HEK293T (cell line): ENCODE measurements around the gene LMX1B.

ENCODE experiments used
- ARNT ChIP-seq: fragments of 450-650 bp; IDR thresholded peaks from 2 replicates; pipeline ENCODE4 v1.6.1; 2017; ENCODE audit warnings: mild to moderate bottlenecking
- BHLHE40 ChIP-seq: fragments of 450-650 bp; IDR thresholded peaks from 2 replicates; pipeline ENCODE4 v1.6.1; 2016; ENCODE audit warnings: mild to moderate bottlenecking, moderate library complexity, borderline replicate concordance
- CTBP1 ChIP-seq: fragments of 450-650 bp; IDR thresholded peaks from 2 replicates; pipeline ENCODE4 v1.6.1; 2016; ENCODE audit warnings: borderline replicate concordance
- ELF4 ChIP-seq: fragments of 450-650 bp; IDR thresholded peaks from 2 replicates; pipeline ENCODE4 v1.6.1; 2017; ENCODE audit warnings: antibody characterized with exemption
- FOXA1 ChIP-seq: fragments of 450-650 bp; IDR thresholded peaks from 2 replicates; pipeline ENCODE4 v1.6.1; 2016; ENCODE audit warnings: mild to moderate bottlenecking
- FOXK2 ChIP-seq: fragments of 450-650 bp; IDR thresholded peaks from 2 replicates; pipeline ENCODE4 v1.6.1; 2016; ENCODE audit warnings: mild to moderate bottlenecking
- FOXM1 ChIP-seq: fragments of 450-650 bp; IDR thresholded peaks from 2 replicates; pipeline ENCODE4 v1.6.1; 2017; ENCODE audit warnings: mild to moderate bottlenecking, borderline replicate concordance
- HDGF ChIP-seq: fragments of 450-650 bp; IDR thresholded peaks from 2 replicates; pipeline ENCODE4 v1.6.1; 2017; ENCODE audit warnings: antibody characterized with exemption, borderline replicate concordance
- NFRKB ChIP-seq: fragments of 450-650 bp; IDR thresholded peaks from 2 replicates; pipeline ENCODE4 v1.6.1; 2016; ENCODE audit warnings: mild to moderate bottlenecking, moderate library complexity
- PKNOX1 ChIP-seq: fragments of 450-650 bp; IDR thresholded peaks from 2 replicates; pipeline ENCODE4 v1.6.1; 2016
- SP1 ChIP-seq: fragments of 450-650 bp; IDR thresholded peaks from 2 replicates; pipeline ENCODE4 v1.6.1; 2017
- SUZ12 ChIP-seq: fragments of 450-650 bp; IDR thresholded peaks from 2 replicates; pipeline ENCODE4 v1.6.1; 2016; ENCODE audit warnings: mild to moderate bottlenecking
- TARDBP ChIP-seq: fragments of 450-650 bp; IDR thresholded peaks from 2 replicates; pipeline ENCODE4 v1.6.1; 2016
- ZNF384 ChIP-seq: fragments of 450-650 bp; IDR thresholded peaks from 2 replicates; pipeline ENCODE4 v1.6.1; 2016

- TF ChIP-seq SUZ12, result no peak
- no peak for TF ChIP-seq FOXA1
- TF ChIP-seq ELF4, result no peak
- no peak for TF ChIP-seq FOXK2
- no peak for TF ChIP-seq BHLHE40
- TF ChIP-seq CTBP1, result no peak
- no peak for TF ChIP-seq ZNF384
- no peak for TF ChIP-seq TARDBP
- TF ChIP-seq ARNT, result no peak
- no peak for TF ChIP-seq FOXM1
- no peak for TF ChIP-seq SP1
- no peak for TF ChIP-seq NFRKB
- no peak for TF ChIP-seq HDGF
- TF ChIP-seq PKNOX1, result no peak
Measured at GRCh38 chr9:126638571-126639132, 24.9 kb downstream of the LMX1B start.
